Endothelial cell (in vitro differentiated cells): Measurements from ENCODE around the gene SUN5. TPM values are rescaled to one million over a fixed set of nuclear protein-coding genes. Genes with fewer than 3 reads are reported as not detected.

Experiments used
- DNase-seq: peaks from one replicate; pipeline ENCODE4 v3.0.0; 2021; ENCODE audit warnings: low spot score
- H3K27ac Mint-ChIP-seq: one replicate; pipeline ENCODE4 v1.8.0; 2021; ENCODE audit warnings: mixed read lengths, inconsistent platforms; ENCODE audit not compliant: unreplicated experiment
- H3K27me3 Mint-ChIP-seq: one replicate; pipeline ENCODE4 v1.8.0; 2021; ENCODE audit warnings: mild to moderate bottlenecking, moderate library complexity, mixed read lengths, inconsistent platforms; ENCODE audit not compliant: unreplicated experiment
- H3K36me3 Mint-ChIP-seq: one replicate; pipeline ENCODE4 v1.8.0; 2021; ENCODE audit warnings: mild to moderate bottlenecking, low read depth, mixed read lengths, inconsistent platforms; ENCODE audit not compliant: unreplicated experiment
- H3K4me1 Mint-ChIP-seq: one replicate; pipeline ENCODE4 v1.8.0; 2021; ENCODE audit warnings: mild to moderate bottlenecking, mixed read lengths, inconsistent platforms; ENCODE audit not compliant: unreplicated experiment
- H3K4me3 Mint-ChIP-seq: one replicate; pipeline ENCODE4 v1.8.0; 2021; ENCODE audit warnings: mild to moderate bottlenecking, mixed read lengths, inconsistent platforms; ENCODE audit not compliant: unreplicated experiment
- H3K9me3 Mint-ChIP-seq: one replicate; pipeline ENCODE4 v1.8.0; 2021; ENCODE audit warnings: mixed read lengths, inconsistent platforms; ENCODE audit not compliant: unreplicated experiment
- total RNA-seq: library from RNA; stranded (reverse); fragmentation: NEBNext Ultra II Directional; extraction: Animal tissue kit (Norgen Biotek cat#: 25700); gene quantifications from one replicate; pipeline ENCODE4 v1.2.1, GENCODE V29; 2021; ENCODE audit not compliant: unreplicated experiment
- TF ChIP-seq, protein P1 (sequence below): fragments of 200-600 bp; sonication (generic); IDR thresholded peaks from one replicate; pipeline ENCODE4 v1.5.0; 2021; ENCODE audit warnings: antibody characterized with exemption; ENCODE audit not compliant: unreplicated experiment

The SUN5 gene
- total RNA-seq, 1 donor from 2014 or later: not detected

DNA sequence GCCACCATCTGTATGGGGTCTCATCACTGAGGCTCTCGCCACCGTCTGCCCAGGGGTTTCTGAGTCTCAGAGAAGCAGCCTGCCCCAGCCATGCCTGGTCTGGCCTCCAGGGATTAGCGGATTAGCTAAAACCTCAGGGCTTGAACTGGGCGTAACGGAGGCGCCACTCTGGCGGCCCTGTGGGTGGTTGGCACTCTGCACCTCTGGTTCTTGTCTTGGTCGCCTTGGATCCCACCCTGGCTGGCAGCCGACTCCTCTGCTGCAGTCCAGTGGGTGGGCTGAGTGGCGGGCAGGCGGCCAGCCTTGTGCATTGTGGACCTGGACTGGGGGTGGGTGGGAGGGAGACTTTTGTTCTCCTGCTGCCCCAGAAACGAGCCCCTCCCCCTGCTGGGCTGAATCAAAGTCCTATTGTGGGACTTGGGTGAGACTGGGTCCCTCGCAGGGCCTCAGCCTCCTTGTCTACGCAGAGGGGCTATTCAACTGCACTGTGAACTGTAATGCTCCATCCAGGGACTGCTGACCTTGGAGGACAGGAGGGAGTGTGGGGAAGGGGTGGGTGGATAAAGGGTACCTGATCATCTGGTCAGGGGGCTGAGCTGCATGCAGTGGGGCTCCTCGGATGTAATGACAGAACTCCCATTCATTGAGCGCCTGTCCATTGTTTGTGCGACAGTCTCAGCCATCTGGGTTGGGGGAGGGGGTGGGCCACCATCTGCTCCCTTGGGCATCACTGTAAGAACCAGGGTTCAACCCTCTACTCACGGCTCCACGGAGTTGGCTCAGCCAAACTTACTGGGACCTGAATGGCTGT is 23.9 kb downstream of the SUN5 start:
- TF ChIP-seq, protein P1, sequence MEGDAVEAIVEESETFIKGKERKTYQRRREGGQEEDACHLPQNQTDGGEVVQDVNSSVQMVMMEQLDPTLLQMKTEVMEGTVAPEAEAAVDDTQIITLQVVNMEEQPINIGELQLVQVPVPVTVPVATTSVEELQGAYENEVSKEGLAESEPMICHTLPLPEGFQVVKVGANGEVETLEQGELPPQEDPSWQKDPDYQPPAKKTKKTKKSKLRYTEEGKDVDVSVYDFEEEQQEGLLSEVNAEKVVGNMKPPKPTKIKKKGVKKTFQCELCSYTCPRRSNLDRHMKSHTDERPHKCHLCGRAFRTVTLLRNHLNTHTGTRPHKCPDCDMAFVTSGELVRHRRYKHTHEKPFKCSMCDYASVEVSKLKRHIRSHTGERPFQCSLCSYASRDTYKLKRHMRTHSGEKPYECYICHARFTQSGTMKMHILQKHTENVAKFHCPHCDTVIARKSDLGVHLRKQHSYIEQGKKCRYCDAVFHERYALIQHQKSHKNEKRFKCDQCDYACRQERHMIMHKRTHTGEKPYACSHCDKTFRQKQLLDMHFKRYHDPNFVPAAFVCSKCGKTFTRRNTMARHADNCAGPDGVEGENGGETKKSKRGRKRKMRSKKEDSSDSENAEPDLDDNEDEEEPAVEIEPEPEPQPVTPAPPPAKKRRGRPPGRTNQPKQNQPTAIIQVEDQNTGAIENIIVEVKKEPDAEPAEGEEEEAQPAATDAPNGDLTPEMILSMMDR: no peak

DNA sequence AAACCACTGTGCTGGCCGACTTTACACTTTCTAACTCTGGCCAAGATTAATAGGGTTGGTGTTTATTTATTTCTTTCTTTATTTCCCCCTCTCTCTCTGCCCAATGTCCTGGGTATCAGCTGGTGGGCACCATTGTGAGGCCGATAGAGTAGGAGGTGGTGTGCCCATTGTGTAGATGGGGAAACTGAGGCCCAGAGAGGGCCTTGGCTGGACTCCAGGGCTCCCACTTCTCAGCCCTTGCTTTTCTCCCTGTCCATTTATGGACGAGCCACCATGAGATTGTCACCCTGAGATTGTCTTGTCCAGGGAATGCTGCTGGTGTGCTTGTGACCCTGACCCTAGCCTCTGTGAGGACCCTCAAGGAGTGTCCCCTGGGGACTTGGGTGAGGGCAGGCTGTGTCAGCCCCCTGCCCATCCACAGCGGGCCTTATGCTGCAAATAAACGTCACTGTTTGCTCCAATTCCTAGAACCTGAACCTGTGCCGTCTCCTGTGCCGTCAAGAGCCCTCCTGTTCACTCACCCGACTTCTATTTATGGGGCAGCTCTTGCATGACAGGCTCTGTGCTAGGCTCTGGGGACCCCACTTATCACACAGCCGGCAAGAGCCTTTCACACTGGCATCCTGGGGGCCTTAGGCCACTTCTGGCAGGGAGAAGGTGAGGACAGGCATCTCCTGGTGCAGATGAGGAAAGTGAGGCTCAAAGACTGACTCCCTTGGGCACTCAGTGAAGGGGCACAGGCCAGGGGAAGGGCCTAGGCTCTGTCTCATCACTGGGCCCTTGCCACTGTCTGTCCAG is 24.8 kb downstream of the SUN5 start:
- Mint-ChIP-seq H3K4me3 (no peak overlapping the region), H3K27me3 (peaks cover 2% of the 10 kb centered on the region), H3K36me3 (peaks cover 6% of the 10 kb centered on the region), H3K9me3 (no peaks in the 10 kb centered on the region), H3K4me1 (peaks cover 8% of the 10 kb centered on the region), H3K27ac (no peak overlapping the region)
- TF ChIP-seq, protein P1: no peak
- DNase-seq: no peak

More for the DNA sequence above, 23.9 kb downstream of the SUN5 start:
- DNase-seq: no peak
- Mint-ChIP-seq H3K27me3 (peaks cover 3% of the 10 kb centered on the region), H3K9me3 (no peaks in the 10 kb centered on the region), H3K4me3 (no peak overlapping the region), H3K4me1 (peaks cover 2% of the 10 kb centered on the region), H3K36me3 (peaks cover 6% of the 10 kb centered on the region), H3K27ac (no peak overlapping the region)

DNA sequence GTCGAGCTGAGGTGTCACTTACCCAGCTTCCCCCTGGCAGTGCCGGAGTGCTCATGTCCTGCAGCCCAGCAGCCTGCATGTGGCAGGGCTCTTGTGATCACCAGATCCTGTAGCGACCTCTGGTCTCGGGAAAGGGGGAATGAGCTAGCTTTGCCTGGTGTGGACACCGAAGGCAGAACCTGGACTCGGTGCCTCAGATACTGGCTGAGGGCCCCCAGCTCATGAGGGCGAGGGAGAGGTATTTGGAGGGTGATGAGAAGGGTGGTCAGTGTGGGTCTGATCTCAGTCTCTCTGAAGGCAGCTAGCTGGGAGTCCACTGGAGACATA is 26.3 kb downstream of the SUN5 start:
- peaks cover 8% of the 10 kb centered on the region for H3K4me1 Mint-ChIP-seq
- H3K27me3 Mint-ChIP-seq: peaks cover 2% of the 10 kb centered on the region
- H3K36me3 Mint-ChIP-seq: peaks cover 6% of the 10 kb centered on the region
- DNase-seq: no peak
- H3K27ac Mint-ChIP-seq: no peak overlapping the region
- H3K4me3 Mint-ChIP-seq: no peak overlapping the region
- no peaks in the 10 kb centered on the region for H3K9me3 Mint-ChIP-seq
- TF ChIP-seq, protein P1: no peak

DNA sequence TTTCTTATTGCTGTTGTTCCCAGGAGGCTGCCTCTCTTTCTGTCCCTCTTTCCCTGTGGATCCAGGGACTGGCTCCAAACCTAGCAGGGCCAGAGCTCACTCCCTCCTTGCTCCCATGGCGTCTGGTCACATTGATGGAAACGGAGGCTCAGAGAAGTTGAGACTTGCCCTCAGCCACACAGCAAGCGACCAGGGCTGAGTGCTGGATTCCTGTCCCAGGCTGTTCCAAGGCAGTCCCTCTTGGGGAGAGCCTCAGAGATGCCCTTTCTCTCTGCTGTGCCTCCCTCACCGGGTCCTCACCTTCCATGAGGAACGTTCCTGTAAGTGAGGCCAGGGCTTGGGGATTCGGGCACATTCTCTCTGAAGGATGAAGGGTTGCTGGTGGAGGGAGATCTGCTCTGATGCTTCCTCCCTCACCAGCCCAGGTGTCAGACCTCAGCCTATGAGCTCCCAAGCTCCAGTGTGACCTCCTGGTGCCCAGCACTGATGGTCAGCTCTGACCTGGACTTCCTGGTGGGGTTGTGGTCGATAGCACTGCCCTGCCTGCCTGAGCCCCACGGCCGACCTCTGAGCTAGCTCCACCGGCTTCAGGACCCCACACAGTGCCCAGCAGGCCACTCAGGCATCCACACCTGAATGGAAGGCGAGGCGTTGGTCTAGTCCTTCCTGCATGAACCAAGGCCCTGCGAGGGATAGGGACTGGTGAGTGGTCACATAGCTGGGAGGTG is 26.8 kb downstream of the SUN5 start:
- Mint-ChIP-seq H3K36me3 (peaks cover 6% of the 10 kb centered on the region), H3K27ac (no peak overlapping the region), H3K27me3 (peaks cover 2% of the 10 kb centered on the region), H3K9me3 (no peaks in the 10 kb centered on the region), H3K4me3 (no peak overlapping the region), H3K4me1 (peaks cover 8% of the 10 kb centered on the region)
- TF ChIP-seq, protein P1: no peak
- no peak for DNase-seq
